Keratinocyte (primary cell): ENCODE results near the gene C10orf95. TPM values are rescaled to one million over a fixed set of nuclear protein-coding genes. Genes with fewer than 3 reads are reported as not detected.

ENCODE experiments used
- DNase-seq: peaks from one replicate; pipeline ENCODE4 v3.0.0-alpha.2; 2011; ENCODE audit warnings: low read depth, missing footprints, low spot score
- FAIRE-seq: peaks from 2 replicates; lab custom pipeline; 2011; peaks lifted over from hg19 to GRCh38; lab: Jason Lieb, UNC
- H2AFZ ChIP-seq: 2 replicates; pipeline ENCODE4 v1.6.0; 2012; ENCODE audit warnings: low read length, control low read depth, inconsistent platforms; ENCODE audit not compliant: control insufficient read depth
- H3K27ac ChIP-seq: 2 replicates; pipeline ENCODE4 v1.5.1; 2011; ENCODE audit warnings: low read length; ENCODE audit not compliant: control insufficient read depth, insufficient read depth
- H3K27me3 ChIP-seq: 3 replicates; pipeline ENCODE4 v1.6.0; 2011; ENCODE audit warnings: low read length; ENCODE audit not compliant: control insufficient read depth, insufficient read depth; ENCODE audit errors: extremely low read depth
- H3K36me3 ChIP-seq, 2 experiments: 2 replicates in 1 of 2; 3 replicates in 1 of 2; pipeline ENCODE4 v1.5.1; 2011; ENCODE audit warnings: low read length in 2 of 2, mild to moderate bottlenecking in 1 of 2; ENCODE audit not compliant: control insufficient read depth in 2 of 2, insufficient read depth in 2 of 2; ENCODE audit errors: extremely low read depth in 1 of 2
- H3K4me1 ChIP-seq: 3 replicates; pipeline ENCODE4 v1.5.1; 2011; ENCODE audit warnings: low read length; ENCODE audit not compliant: control insufficient read depth, insufficient read depth; ENCODE audit errors: extremely low read depth
- H3K4me2 ChIP-seq: 3 replicates; pipeline ENCODE4 v1.6.0; 2011; ENCODE audit warnings: low read depth, low read length; ENCODE audit not compliant: control insufficient read depth, insufficient read depth; ENCODE audit errors: extremely low read depth
- H3K4me3 ChIP-seq, 3 experiments: fragments of 200-600 bp in 1 of 3; sonication (generic) in 1 of 3; 2 replicates in 2 of 3; 3 replicates in 1 of 3; pipeline ENCODE4 v1.5.1; 2011 to 2016; ENCODE audit warnings: low read length in 3 of 3, mild to moderate bottlenecking in 3 of 3, control low read depth in 2 of 3, inconsistent platforms in 1 of 3, low read depth in 1 of 3, mixed read lengths in 1 of 3, mixed run types in 1 of 3, moderate library complexity in 1 of 3; ENCODE audit not compliant: control insufficient read depth in 2 of 3, insufficient read depth in 2 of 3; ENCODE audit errors: extremely low read depth in 1 of 3
- H3K79me2 ChIP-seq: 2 replicates; pipeline ENCODE4 v1.6.0; 2012; ENCODE audit warnings: low read length; ENCODE audit not compliant: control insufficient read depth, insufficient read depth
- H3K9ac ChIP-seq: 3 replicates; pipeline ENCODE4 v1.6.0; 2011; ENCODE audit warnings: low read length; ENCODE audit not compliant: control insufficient read depth, insufficient read depth; ENCODE audit errors: extremely low read depth
- H3K9me1 ChIP-seq: 3 replicates; pipeline ENCODE4 v1.6.0; 2011; ENCODE audit warnings: low read length; ENCODE audit not compliant: control insufficient read depth, insufficient read depth; ENCODE audit errors: extremely low read depth
- H3K9me3 ChIP-seq: 2 replicates; pipeline ENCODE4 v1.5.1; 2012; ENCODE audit warnings: low read depth, low read length; ENCODE audit not compliant: control insufficient read depth
- H4K20me1 ChIP-seq: 3 replicates; pipeline ENCODE4 v1.6.0; 2011; ENCODE audit warnings: low read length; ENCODE audit not compliant: control insufficient read depth, insufficient read depth; ENCODE audit errors: extremely low read depth
- CTCF ChIP-seq, 3 experiments: IDR thresholded peaks in 1 of 3; conservative IDR thresholded peaks in 1 of 3; optimal IDR thresholded peaks in 1 of 3; 2 replicates in 2 of 3; 3 replicates in 1 of 3; pipeline versions ENCODE3 to v1.5.1; 2011; ENCODE audit warnings: low read length in 3 of 3, mild to moderate bottlenecking in 3 of 3, moderate library complexity in 2 of 3, control low read depth in 1 of 3, inconsistent platforms in 1 of 3; ENCODE audit not compliant: insufficient read depth in 2 of 3; ENCODE audit errors: extremely low read depth in 1 of 3
- EZH2 ChIP-seq: IDR thresholded peaks from one replicate; pipeline ENCODE4 v1.6.1; 2012; ENCODE audit warnings: inconsistent platforms, mild to moderate bottlenecking, low read length, moderate library complexity
- dilution Hi-C: fragments of 300-500 bp; cut with MboI; formaldehyde crosslinking; loops from one replicate; pipeline ENCODE4 v1.7.0; 2020; ENCODE audit warnings: low sequenced_read_pairs; ENCODE audit not compliant: extremely low pct_ligation_motif_present
- polyA plus RNA-seq, 5 experiments: library from polyadenylated mRNA; depleted of rRNA in 3 of 5; stranded (reverse) in 3 of 5; stranded (forward) in 1 of 5; unstranded in 1 of 5; fragments of >200 nt; gene quantifications; 1 replicate in 1 of 5; 2 replicates in 3 of 5; 3 replicates in 1 of 5; pipeline versions ENCODE4 v1.2.1 to v1.2.3, GENCODE V29; 2011 to 2012; ENCODE audit warnings: missing spikeins in 2 of 5, low read depth in 1 of 5, low replicate concordance in 1 of 5

C10orf95 gene
- polyA plus RNA-seq, 1 donor (not counting 4 experiments of a cell fraction or from before 2014, with no cell fraction given), result 0.63 TPM

DNA sequence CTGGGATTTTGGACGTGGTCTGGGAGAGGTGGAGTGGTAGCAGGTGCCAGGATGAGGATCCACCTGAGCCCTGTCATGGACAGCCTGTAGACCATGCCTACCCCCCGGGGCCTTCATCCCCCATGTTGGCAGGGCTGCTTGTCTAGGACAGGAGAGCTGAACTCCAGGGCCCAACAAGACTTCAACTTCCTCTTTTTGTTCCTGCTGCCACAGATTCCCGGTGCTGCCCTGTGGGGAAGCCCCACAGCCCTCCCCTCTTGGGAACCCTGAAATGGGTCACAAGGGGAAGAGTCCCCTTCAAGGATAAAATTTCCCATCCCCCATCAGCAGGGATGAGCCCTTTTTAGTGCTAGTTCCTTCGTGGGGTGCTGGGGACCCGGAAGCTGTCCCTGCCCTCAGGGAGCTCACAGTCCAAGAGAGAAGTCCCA lies 17.7 kb downstream of the C10orf95 start:
- no peak overlapping the region for H3K4me2 ChIP-seq
- H3K79me2 ChIP-seq, result peaks cover 10% of the 10 kb centered on the region
- H3K27ac ChIP-seq, result no peak overlapping the region
- no peak overlapping the region for H3K4me3 ChIP-seq
- H3K9me3 ChIP-seq, result no peaks in the 10 kb centered on the region
- no peaks in the 10 kb centered on the region for H4K20me1 ChIP-seq
- H3K27me3 ChIP-seq, result peaks cover 20% of the 10 kb centered on the region
- H3K4me1 ChIP-seq, result peaks cover 6% of the 10 kb centered on the region
- dilution Hi-C loops, result no loop called here
- no peak for FAIRE-seq
- H3K9ac ChIP-seq, result no peak overlapping the region
- no peak for DNase-seq
- H3K9me1 ChIP-seq, result no peaks in the 10 kb centered on the region
- no peak for TF ChIP-seq CTCF (optimal IDR thresholded peaks at IDR 0.05 in 1 of 3, IDR thresholded peaks at IDR 0.05 in 1 of 3, conservative IDR thresholded peaks at IDR 0.05 in 1 of 3; ENCODE audit: extremely low read depth in 1 of 3, insufficient read depth in 2 of 3, low read length in 3 of 3)
- TF ChIP-seq EZH2, result no peak
- H2AFZ ChIP-seq, result no peak overlapping the region
- H3K36me3 ChIP-seq, result peaks cover 2 to 4% of the 10 kb centered on the region in 2 experiments

- H3K9me3 ChIP-seq, result no peaks in the 10 kb centered on the region
- H3K36me3 ChIP-seq, result peaks cover 2 to 4% of the 10 kb centered on the region in 2 experiments
- peak within 1 kb of the TSS; percentile 96 for H3K4me2 ChIP-seq
- DNase-seq (peak; percentile 75), FAIRE-seq (no peak)
- peak within 1 kb of the TSS; percentile 55 for H3K27ac ChIP-seq
- H3K9ac ChIP-seq, result peak within 1 kb of the TSS; percentile 84
- H3K4me1 ChIP-seq, result peaks cover 6% of the 10 kb centered on the region
- TF ChIP-seq EZH2, result no peak
- TF ChIP-seq CTCF (optimal IDR thresholded peaks at IDR 0.05 in 1 of 3, IDR thresholded peaks at IDR 0.05 in 1 of 3, conservative IDR thresholded peaks at IDR 0.05 in 1 of 3; ENCODE audit: extremely low read depth in 1 of 3, insufficient read depth in 2 of 3, low read length in 3 of 3), result peak in 1 of 3 experiments; percentile 2
- H3K4me3 ChIP-seq, result peak within 1 kb of the TSS; percentile 66 to 88 (median 77)
- peak within 1 kb of the TSS; percentile 80 for H2AFZ ChIP-seq
- dilution Hi-C loops, result no loop called here
- no peaks in the 10 kb centered on the region for H4K20me1 ChIP-seq
- peaks cover 20% of the 10 kb centered on the region for H3K27me3 ChIP-seq
- no peaks in the 10 kb centered on the region for H3K9me1 ChIP-seq
- peaks cover 10% of the 10 kb centered on the region for H3K79me2 ChIP-seq
Observed at GRCh38 chr10:102432162-102432950, 19.0 kb downstream of the C10orf95 start, which contains the start of gene CUEDC2. Gene CUEDC2, minus strand, starts transcription at chr10:102432574. Its CDS starts 7,386 bp downstream, at chr10:102425188.
